PC-3 (cell line): Measurements from ENCODE around the gene ABRAXAS1.

ENCODE experiments used
- EZH2 ChIP-seq: fragments of 300-600 bp; sonication (generic); IDR thresholded peaks from one replicate; pipeline ENCODE4 v1.6.1; 2017; ENCODE audit warnings: antibody characterized with exemption, mild to moderate bottlenecking, low read length; ENCODE audit not compliant: unreplicated experiment
- TF ChIP-seq, protein P1 (sequence below): fragments of 300-600 bp; sonication (generic); conservative IDR thresholded peaks from 2 replicates; pipeline ENCODE4 v1.5.1; 2017; ENCODE audit warnings: antibody characterized with exemption, low read depth, mild to moderate bottlenecking, low read length

DNA sequence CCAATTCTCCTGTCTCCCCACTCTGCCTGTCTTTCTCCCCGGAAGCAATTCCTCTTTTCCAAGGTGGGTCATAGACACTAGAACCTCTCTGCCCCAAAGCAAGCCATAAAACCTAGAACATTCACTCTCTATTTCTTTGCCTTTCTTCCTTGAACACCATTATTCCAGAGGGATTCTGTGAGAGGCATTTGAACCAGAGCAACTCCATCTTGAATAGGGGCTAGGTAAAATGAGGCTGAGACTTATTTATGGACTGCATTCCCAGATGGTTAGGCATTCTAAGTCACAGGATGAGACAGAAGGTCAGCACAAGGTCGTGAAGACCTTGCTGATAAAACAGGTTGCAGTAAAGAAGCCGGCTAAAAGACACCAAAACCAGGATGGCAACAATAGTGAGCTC is 37.3 kb upstream of the ABRAXAS1 start:
- TF ChIP-seq, protein P1, sequence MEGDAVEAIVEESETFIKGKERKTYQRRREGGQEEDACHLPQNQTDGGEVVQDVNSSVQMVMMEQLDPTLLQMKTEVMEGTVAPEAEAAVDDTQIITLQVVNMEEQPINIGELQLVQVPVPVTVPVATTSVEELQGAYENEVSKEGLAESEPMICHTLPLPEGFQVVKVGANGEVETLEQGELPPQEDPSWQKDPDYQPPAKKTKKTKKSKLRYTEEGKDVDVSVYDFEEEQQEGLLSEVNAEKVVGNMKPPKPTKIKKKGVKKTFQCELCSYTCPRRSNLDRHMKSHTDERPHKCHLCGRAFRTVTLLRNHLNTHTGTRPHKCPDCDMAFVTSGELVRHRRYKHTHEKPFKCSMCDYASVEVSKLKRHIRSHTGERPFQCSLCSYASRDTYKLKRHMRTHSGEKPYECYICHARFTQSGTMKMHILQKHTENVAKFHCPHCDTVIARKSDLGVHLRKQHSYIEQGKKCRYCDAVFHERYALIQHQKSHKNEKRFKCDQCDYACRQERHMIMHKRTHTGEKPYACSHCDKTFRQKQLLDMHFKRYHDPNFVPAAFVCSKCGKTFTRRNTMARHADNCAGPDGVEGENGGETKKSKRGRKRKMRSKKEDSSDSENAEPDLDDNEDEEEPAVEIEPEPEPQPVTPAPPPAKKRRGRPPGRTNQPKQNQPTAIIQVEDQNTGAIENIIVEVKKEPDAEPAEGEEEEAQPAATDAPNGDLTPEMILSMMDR, result no peak
- no peak for TF ChIP-seq EZH2
